SK-N-SH (cell line): ENCODE results near the gene POU3F3. TPM values are rescaled to one million over a fixed set of nuclear protein-coding genes. Genes with fewer than 3 reads are reported as not detected.

ENCODE experiments used
- CTCF ChIA-PET: fragments of 300-600, 350-600 bp; formaldehyde crosslinking; extraction: SDS; loops from one replicate; lab custom pipeline; 2021; lab: Yijun Ruan, JAX
- POLR2A ChIA-PET: fragments of 350-600 bp; sonication (Branson Sonifier 250); formaldehyde crosslinking; extraction: SDS; loops from one replicate; lab custom pipeline; 2020; ENCODE audit warnings: antibody characterized with exemption, inconsistent platforms; lab: Yijun Ruan, JAX
- DNase-seq: peaks from one replicate; pipeline ENCODE4 v3.0.0; 2012
- H2AFZ ChIP-seq: fragments of 200-600 bp; sonication (generic); 2 replicates; pipeline ENCODE4 v1.8.1; 2016; ENCODE audit warnings: antibody characterized with exemption, mild to moderate bottlenecking, low read depth
- H3F3A ChIP-seq: fragments of 200-600 bp; sonication (generic); replicated peaks from 2 replicates; pipeline ENCODE3; 2016; ENCODE audit warnings: antibody characterized with exemption, mild to moderate bottlenecking; ENCODE audit not compliant: insufficient read depth
- H3K27ac ChIP-seq, 2 experiments: fragments of 200-500 bp in 1 of 2; fragments of 200-600 bp in 1 of 2; sonication (Bioruptor generic) in 1 of 2; sonication (generic), shearing (Covaris generic) in 1 of 2; 2 replicates each; pipeline versions ENCODE4 v1.5.1 to v1.6.1; 2014 to 2016; ENCODE audit warnings: low read depth in 2 of 2, inconsistent platforms in 1 of 2, low read length in 1 of 2, mild to moderate bottlenecking in 1 of 2, mixed read lengths in 1 of 2
- H3K27me3 ChIP-seq: fragments of 200-600 bp; sonication (generic), shearing (Covaris generic); 2 replicates; pipeline ENCODE4 v1.6.1; 2016; ENCODE audit warnings: mixed run types; ENCODE audit not compliant: insufficient read depth
- H3K36me3 ChIP-seq, 2 experiments: fragments of 200-500 bp in 1 of 2; fragments of 200-600 bp in 1 of 2; sonication (Bioruptor generic) in 1 of 2; sonication (generic) in 1 of 2; replicated peaks in 1 of 2; 2 replicates each; pipeline versions ENCODE3 to v1.5.1; 2014 to 2016; ENCODE audit warnings: low read length in 1 of 2, mild to moderate bottlenecking in 1 of 2; ENCODE audit not compliant: insufficient read depth in 2 of 2, control insufficient read depth in 1 of 2
- H3K4me1 ChIP-seq, 2 experiments: fragments of 200-500 bp in 1 of 2; fragments of 200-600 bp in 1 of 2; sonication (Bioruptor generic) in 1 of 2; sonication (generic), shearing (Covaris generic) in 1 of 2; 2 replicates each; pipeline versions ENCODE4 v1.5.1 to v1.6.1; 2014 to 2016; ENCODE audit warnings: low read depth in 1 of 2, low read length in 1 of 2, mixed run types in 1 of 2; ENCODE audit not compliant: insufficient read depth in 2 of 2, control insufficient read depth in 1 of 2
- H3K4me2 ChIP-seq: fragments of 200-600 bp; sonication (generic), shearing (Covaris generic); 2 replicates; pipeline ENCODE4 v1.6.1; 2017; ENCODE audit warnings: mixed run types
- H3K4me3 ChIP-seq, 2 experiments: fragments of 200-500 bp in 1 of 2; fragments of 200-600 bp in 1 of 2; sonication (Bioruptor generic) in 1 of 2; sonication (generic), shearing (Covaris generic) in 1 of 2; 2 replicates each; pipeline versions ENCODE4 v1.5.1 to v1.8.1; 2014 to 2016; ENCODE audit warnings: low read depth in 2 of 2, inconsistent platforms in 1 of 2, low read length in 1 of 2, mild to moderate bottlenecking in 1 of 2, mixed read lengths in 1 of 2, moderate library complexity in 1 of 2
- H3K79me2 ChIP-seq: fragments of 200-600 bp; sonication (generic); 2 replicates; pipeline ENCODE4 v1.8.1; 2017; ENCODE audit warnings: mild to moderate bottlenecking; ENCODE audit not compliant: insufficient read depth
- H3K9ac ChIP-seq: fragments of 200-600 bp; sonication (generic); 2 replicates; pipeline ENCODE4 v1.6.1; 2017; ENCODE audit warnings: mixed run types
- H3K9me2 ChIP-seq: fragments of 200-600 bp; sonication (generic); 2 replicates; pipeline ENCODE4 v1.6.1; 2017; ENCODE audit warnings: mixed run types
- H3K9me3 ChIP-seq: fragments of 200-600 bp; sonication (generic); 2 replicates; pipeline ENCODE4 v1.6.1; 2017; ENCODE audit warnings: mixed run types, mild to moderate bottlenecking, moderate library complexity
- H4K20me1 ChIP-seq: fragments of 200-600 bp; sonication (generic); 2 replicates; pipeline ENCODE4 v1.6.1; 2017; ENCODE audit warnings: mild to moderate bottlenecking, mixed run types; ENCODE audit not compliant: insufficient read depth
- FOSL2 ChIP-seq: IDR thresholded peaks from 2 replicates; pipeline ENCODE4 v1.4.0; 2012; ENCODE audit warnings: low read depth, mild to moderate bottlenecking, moderate library complexity, borderline replicate concordance
- MXI1 ChIP-seq: IDR thresholded peaks from 2 replicates; pipeline ENCODE4 v1.6.1; 2012; ENCODE audit warnings: mild to moderate bottlenecking, low read depth, low read length, improper control_type of control experiment
- NRF1 ChIP-seq: IDR thresholded peaks from 2 replicates; pipeline ENCODE4 v1.6.1; 2012; ENCODE audit warnings: low read depth, mild to moderate bottlenecking, low read length
- RAD21 ChIP-seq: IDR thresholded peaks from 2 replicates; pipeline ENCODE4 v1.6.1; 2012; ENCODE audit warnings: mild to moderate bottlenecking, low read length
- RCOR1 ChIP-seq: fragments of 150-350 bp; IDR thresholded peaks from 2 replicates; pipeline ENCODE4 v1.6.1; 2017; ENCODE audit warnings: antibody characterized with exemption, low read length
- RXRA ChIP-seq: IDR thresholded peaks from 2 replicates; pipeline ENCODE4 v1.4.0; 2012; ENCODE audit warnings: low read depth, mild to moderate bottlenecking, borderline replicate concordance
- TCF12 ChIP-seq: IDR thresholded peaks from 2 replicates; pipeline ENCODE4 v1.4.0; 2012
- WGBS: methylation state at CpG from one replicate; pipeline ENCODE4 v1.1.6; 2017; ENCODE audit warnings: low lambda C conversion rate; 5-methylcytosine and 5-hydroxymethylcytosine counted together
- polyA plus RNA-seq, 3 experiments: library from polyadenylated mRNA; depleted of rRNA; stranded (reverse); fragments of >200 nt; gene quantifications; 2 replicates each; pipeline ENCODE4 v1.2.3, GENCODE V29; 2012
- TF ChIP-seq, protein P1 (sequence below): fragments of 200-600 bp; sonication (generic); IDR thresholded peaks from 2 replicates; pipeline ENCODE4 v1.6.1; 2017; ENCODE audit warnings: antibody characterized with exemption, mild to moderate bottlenecking, moderate library complexity
- TF ChIP-seq, protein P2 (sequence below): IDR thresholded peaks from 2 replicates; pipeline ENCODE4 v1.4.0; 2012; ENCODE audit warnings: low read depth

POU3F3 gene
- polyA plus RNA-seq, 1 of the 3 experiments (the other 2 are of a cell fraction): not detected

DNA sequence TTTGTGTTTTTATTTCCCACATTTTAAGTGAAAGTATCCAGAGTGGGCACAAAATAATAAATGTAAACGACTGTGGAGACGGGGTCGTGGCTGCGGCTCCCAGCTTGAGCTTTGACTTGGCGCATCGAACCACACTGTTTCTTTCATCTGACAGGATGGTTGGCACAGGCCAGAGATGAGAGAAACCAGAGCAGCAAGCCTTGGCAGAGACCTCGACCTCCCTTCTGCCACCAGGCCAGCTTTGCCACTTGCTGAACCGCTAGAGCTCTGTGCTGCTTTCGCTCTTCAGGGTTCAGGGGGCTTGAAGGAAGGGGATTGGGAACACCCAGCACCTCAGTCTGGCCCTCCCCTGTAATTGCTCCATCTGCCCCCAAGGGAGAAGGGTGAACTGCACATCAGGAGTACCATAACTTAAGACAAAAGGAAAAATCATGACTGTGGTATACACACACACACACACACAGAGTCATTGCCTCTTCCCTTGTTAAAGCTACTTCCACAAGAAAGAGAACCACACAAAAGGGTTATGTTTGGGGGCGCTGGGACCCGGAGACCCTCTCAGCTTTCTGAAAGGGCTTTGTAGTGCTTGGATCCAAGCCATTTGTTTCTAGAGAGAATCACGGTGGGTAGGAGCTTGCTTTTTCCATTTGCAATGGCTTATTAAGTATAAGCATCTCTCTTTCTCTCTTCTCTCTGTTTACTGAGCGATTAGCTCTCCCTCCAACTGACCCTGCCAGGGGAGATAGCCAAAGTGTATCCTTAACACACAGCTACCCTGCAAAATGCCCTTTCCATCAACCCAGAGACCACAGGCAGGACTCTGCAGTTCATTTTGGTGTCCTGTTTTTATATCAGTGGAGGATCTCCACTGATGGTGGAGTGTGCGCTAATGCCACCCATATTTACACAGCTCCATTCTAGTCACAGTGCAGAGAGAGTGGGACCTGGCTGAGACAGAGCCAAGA lies 23.0 kb downstream of the POU3F3 start:
- POLR2A ChIA-PET: no interaction called here
- H3K4me1 ChIP-seq: peaks cover 0 to 3% of the 10 kb centered on the region in 2 experiments; a peak in 1 of 4 replicates
- no peaks in the 10 kb centered on the region for H3K9me3 ChIP-seq
- H3K9ac ChIP-seq: no peak overlapping the region
- no peak overlapping the region for H3K27ac ChIP-seq
- no peaks in the 10 kb centered on the region for H4K20me1 ChIP-seq
- no peak for DNase-seq
- WGBS: 29% methylated on average over 13 of the region's 14 CpGs
- H2AFZ ChIP-seq: no peak overlapping the region
- H3K36me3 ChIP-seq: no peaks in the 10 kb centered on the region
- peaks cover 13% of the 10 kb centered on the region for H3K27me3 ChIP-seq
- H3K9me2 ChIP-seq: no peaks in the 10 kb centered on the region
- H3K4me3 ChIP-seq: no peak overlapping the region
- no peak for TF ChIP-seq RXRA
- TF ChIP-seq FOSL2: no peak
- TF ChIP-seq RAD21: no peak
- no peak for TF ChIP-seq MXI1
- TF ChIP-seq NRF1: no peak
- TF ChIP-seq, protein P1, sequence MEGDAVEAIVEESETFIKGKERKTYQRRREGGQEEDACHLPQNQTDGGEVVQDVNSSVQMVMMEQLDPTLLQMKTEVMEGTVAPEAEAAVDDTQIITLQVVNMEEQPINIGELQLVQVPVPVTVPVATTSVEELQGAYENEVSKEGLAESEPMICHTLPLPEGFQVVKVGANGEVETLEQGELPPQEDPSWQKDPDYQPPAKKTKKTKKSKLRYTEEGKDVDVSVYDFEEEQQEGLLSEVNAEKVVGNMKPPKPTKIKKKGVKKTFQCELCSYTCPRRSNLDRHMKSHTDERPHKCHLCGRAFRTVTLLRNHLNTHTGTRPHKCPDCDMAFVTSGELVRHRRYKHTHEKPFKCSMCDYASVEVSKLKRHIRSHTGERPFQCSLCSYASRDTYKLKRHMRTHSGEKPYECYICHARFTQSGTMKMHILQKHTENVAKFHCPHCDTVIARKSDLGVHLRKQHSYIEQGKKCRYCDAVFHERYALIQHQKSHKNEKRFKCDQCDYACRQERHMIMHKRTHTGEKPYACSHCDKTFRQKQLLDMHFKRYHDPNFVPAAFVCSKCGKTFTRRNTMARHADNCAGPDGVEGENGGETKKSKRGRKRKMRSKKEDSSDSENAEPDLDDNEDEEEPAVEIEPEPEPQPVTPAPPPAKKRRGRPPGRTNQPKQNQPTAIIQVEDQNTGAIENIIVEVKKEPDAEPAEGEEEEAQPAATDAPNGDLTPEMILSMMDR: no peak
- TF ChIP-seq, all 33 proteins: peak for 0
- Histone ChIP-seq H3F3A (no peaks in the 10 kb centered on the region), H3K79me2 (no peaks in the 10 kb centered on the region), H3K4me2 (no peak overlapping the region)
- CTCF ChIA-PET: interaction anchor here (0.6 to 1.7 kb wide), 4 partner anchors 10 to 918 kb away, joined by 3 to 10 read pairs (median 4); no protein-coding TSS in a partner anchor

GRCh38 chr2:104878863-104879512 lies 25.1 kb downstream of the POU3F3 start:
- Histone ChIP-seq H4K20me1 (no peaks in the 10 kb centered on the region), H3K9me2 (no peaks in the 10 kb centered on the region), H3K9me3 (no peaks in the 10 kb centered on the region), H3F3A (no peaks in the 10 kb centered on the region), H3K4me3 (no peak overlapping the region), H3K4me2 (no peak overlapping the region), H3K36me3 (no peaks in the 10 kb centered on the region), H3K9ac (no peak overlapping the region), H3K27me3 (peaks cover 4% of the 10 kb centered on the region; the same call in 1 of the 2 replicates), H3K27ac (no peak overlapping the region), H3K4me1 (no peaks in the 10 kb centered on the region), H2AFZ (no peak overlapping the region), H3K79me2 (no peaks in the 10 kb centered on the region)
- ChIA-PET CTCF (interaction anchor here (1.4 kb wide), 1 partner anchor 29 kb away, joined by 4 read pairs; no protein-coding TSS in a partner anchor), POLR2A (no interaction called here)
- TF ChIP-seq RCOR1 (no peak), MXI1 (no peak), TCF12 (no peak)
- TF ChIP-seq, protein P2, sequence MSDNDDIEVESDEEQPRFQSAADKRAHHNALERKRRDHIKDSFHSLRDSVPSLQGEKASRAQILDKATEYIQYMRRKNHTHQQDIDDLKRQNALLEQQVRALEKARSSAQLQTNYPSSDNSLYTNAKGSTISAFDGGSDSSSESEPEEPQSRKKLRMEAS: no peak
- 28% methylated on average over 11 of the region's 11 CpGs for WGBS
- no peak for DNase-seq
